Fibroblast of skin of right biceps (primary cell): ENCODE results near the gene NOCT.
"Not testable (repeated sequence)": the region's sequence is repeated elsewhere in the genome, so short reads cannot be mapped to it uniquely, and the experiment has no call there.

Source experiments
- DNase-seq: peaks from one replicate; pipeline ENCODE4 v3.0.0-alpha.2; 2013

Gene NOCT

GRCh38 chr4:139053909-139054308 lies 38.3 kb downstream of the NOCT start:
- no peak for DNase-seq

- peak; percentile 51 for DNase-seq
Observed at GRCh38 chr4:139054791-139055505, 39.4 kb downstream of the NOCT start.

GRCh38 chr4:139059026-139059425 lies 43.4 kb downstream of the NOCT start:
- not testable (repeated sequence) for DNase-seq

GRCh38 chr4:139060591-139060990 lies 45.0 kb downstream of the NOCT start:
- no peak for DNase-seq

- no peak for DNase-seq
Observed at GRCh38 chr4:139076016-139076744, 60.6 kb downstream of the NOCT start.

DNA sequence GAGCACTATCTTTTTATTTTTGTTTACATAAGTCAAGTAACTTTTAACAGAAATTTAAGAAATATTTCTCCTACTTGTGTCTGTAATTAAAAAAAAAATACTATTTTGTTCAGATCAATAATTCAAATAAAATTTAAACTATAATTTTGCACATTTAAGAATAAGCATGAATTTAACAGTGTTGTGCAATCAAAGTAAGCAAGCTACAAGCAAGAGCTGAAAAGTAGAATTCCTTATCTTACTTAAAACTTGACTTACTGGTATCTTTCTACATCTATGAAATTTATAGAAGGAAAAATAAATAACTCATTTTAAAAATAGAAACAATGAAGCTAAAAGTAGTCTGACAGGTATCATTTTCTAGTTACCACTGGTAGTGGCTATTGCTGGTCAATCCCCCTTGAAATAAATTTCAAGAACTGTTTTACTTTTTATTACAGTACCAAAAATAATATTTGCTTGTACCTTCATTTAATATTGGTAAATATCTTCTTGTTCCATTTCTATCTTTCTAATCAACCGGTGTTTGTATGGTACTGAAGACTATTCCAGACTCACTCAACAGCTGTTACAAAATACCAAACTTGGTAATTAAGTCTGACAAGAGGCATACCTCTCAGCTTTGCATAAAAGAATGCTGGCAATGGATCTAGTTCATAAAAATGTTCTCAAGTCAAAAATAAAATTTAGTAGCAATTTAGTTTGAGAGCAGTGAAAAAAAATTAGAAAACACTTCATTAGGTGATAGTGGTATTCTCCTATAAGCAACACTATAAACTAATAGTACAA lies 62.2 kb downstream of the NOCT start:
- DNase-seq, result no peak

DNA sequence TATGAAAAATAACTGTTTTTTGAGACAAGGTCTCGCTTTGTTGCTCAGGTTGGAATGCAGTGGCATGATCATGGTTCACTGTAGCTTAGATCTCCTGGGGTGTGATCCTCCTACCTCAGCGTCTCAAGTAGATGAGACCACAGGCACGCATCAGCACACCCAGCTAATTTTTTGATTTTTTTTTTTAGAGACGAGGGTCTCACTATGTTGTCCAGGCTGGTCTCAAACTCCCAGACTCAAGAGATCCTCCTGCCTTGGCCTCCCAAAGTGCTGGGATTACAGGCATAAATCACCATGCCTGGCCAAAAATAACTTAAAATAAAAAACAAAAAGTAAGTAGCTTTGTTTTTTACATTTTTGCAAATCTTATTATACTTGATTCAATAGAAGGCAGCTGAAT lies 63.3 kb downstream of the NOCT start:
- no peak for DNase-seq

DNA sequence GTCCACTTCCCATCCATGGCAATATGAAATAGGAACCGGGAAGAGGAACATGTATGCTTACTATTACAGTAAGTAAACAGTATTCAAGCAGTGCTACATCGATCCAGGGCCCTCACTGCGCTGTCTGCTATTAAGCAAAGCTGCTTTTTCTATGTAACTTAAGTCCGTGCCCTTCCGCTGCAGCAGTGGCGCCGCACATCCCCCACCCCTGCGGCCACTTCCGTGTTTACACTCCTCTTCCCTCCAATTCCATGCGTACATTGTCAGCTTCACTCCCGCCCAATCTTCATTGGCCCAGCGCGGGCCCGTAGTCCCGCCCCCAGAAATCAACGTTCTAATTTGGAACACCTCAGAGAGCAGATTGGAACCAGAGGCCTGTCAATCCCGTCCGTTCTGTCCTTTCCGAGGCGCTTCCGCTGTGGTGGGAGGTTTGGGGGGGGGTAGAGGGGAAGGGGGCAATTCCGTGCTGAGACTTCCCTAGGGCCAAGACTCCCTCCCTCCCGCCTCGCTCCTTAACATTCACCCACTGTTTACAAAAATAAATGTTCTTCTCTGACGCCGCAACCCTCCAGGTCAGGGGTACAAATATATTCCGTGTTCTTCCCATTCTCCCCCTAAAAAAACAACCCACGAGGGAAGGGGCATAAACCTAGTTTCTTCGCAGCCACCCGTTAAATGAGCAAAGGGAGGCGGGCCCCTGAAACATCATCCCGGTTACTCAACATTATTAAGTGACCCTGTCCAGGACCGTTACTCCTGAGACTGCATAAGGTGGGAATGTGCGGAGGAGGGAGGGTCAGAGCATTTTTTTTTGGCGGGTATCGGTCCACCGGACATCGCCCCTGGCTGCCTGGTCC lies 67.4 kb downstream of the NOCT start:
- DNase-seq, result peak; percentile 99

GRCh38 chr4:139083607-139083955 lies 68.0 kb downstream of the NOCT start:
- DNase-seq, result peak; percentile 63

DNA sequence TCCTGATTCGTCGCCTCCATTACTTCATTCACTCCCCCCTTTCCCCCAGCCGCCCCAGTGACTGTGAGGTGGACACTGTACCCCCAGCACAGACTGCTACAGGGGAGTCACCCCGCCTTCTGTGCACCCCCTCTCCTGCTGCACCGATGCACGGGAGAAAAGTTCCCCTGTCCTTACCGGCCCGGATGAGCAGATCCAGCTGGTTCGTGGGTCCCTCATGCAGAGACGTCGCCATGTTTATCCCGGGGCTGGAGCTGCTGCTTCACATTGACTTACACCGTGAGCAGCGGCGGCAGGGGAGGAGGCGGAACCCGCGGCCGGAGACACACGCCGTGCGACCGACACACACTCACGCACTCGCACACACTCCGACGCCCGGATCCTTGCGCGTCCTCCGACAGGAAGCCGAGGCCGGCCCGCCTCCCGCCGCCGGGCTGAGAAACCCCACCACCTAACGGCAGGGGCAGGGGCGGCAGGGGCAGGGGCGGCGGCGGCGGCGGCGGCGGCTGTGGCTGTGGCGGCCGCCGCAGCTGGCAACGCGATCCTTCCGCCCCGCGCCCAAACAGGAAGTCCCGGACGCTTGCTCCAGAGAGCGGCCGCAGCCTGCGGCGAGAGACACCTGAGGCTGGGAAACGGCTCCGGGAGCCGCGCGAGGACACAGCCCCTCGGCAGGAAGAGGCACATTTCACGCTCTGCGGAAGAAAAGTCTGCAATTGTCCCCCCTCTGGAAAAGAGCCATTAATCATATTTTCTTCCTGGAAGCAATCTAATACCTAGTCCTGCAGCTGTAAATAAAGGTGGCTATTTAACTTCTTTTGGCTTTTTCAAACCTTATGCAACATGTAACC lies 68.6 kb downstream of the NOCT start:
- DNase-seq, result peak; percentile 95

DNA sequence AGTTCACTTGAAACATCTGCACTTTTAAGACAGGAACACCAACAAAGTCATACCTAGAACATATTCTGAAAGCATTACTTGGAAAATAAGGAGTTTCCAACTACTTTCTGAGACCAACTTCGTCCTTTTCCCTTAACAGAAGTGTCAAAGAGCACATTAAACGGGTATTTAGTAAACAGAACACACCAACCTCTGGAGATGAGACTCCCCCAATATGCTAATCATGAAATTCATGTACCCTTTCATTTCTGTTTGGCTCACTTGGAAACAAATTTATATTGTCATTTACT lies 69.2 kb downstream of the NOCT start:
- no peak for DNase-seq

DNA sequence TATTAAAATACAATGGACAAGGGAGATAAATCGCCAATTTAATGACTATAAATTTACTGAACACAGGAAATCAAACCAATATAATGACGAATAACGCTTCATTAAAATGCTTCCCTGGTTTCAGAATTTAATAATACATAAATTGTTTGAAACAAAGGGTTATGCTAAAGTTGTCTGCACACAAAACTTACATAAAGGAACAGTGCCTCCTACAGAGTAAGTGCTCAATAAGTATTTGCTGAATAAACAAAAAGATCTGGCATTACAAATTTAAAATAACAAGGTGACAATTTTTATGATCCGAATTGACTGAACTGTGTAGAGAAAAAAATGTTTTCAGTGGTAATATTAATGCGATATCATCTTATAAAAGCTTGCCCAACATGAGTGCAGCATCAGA lies 69.6 kb downstream of the NOCT start:
- DNase-seq, result peak; percentile 20

- DNase-seq, result no peak
Observed at GRCh38 chr4:139092271-139092670, 76.7 kb downstream of the NOCT start.
